Measurements from ENCODE around the gene OR52J3. TPM values are rescaled to one million over a fixed set of nuclear protein-coding genes. Genes with fewer than 3 reads are reported as not detected.

Gene OR52J3
- total RNA-seq, 2 experiments from 2014 or later: not detected

DNA sequence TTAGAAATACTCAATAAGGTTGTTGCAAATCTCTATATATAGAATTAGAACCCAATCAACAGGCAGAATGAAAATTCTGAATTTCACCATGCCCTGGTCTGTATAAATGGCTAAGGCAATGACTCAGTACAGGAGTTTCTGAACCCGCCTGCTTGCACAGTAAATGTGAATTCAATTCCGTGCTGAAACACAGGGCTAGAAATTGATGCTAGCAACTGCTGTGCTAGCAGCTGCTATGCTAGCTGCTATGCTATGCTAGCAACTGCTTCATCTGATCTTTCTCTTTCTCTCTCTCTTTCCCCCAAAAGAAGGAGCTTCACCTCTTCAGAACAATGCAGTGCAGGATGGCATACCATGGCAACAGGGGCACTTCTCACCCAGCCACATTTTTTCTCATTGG is 9.7 kb upstream of the OR52J3 start:
- intact Hi-C loops (cut with DNase I, micrococcal nuclease): no loop called here
- Mint-ChIP-seq H3K4me3 (no peak overlapping the region), H3K27me3 (no peaks in the 10 kb centered on the region), H3K4me1 (ENCODE audit: low read depth) (no peaks in the 10 kb centered on the region), H3K27ac (no peak overlapping the region), H3K36me3 (ENCODE audit: low read depth) (no peaks in the 10 kb centered on the region), H3K9me3 (no peaks in the 10 kb centered on the region)
- H3K36me3 ChIP-seq (ENCODE audit: insufficient read depth, low read length): no peaks in the 10 kb centered on the region
- no peak overlapping the region for H3K27ac ChIP-seq (ENCODE audit: low read depth in 1 of 2, low read length in 2 of 2)
- no peaks in the 10 kb centered on the region for H3K9me3 ChIP-seq (ENCODE audit: control insufficient read depth in 1 of 2, insufficient read depth in 1 of 2, low read length in 2 of 2)
- H3K27me3 ChIP-seq (ENCODE audit: control insufficient read depth in 1 of 2, insufficient read depth in 2 of 2, low read length in 2 of 2): no peaks in the 10 kb centered on the region
- CTCF ChIA-PET: no interaction called here
- TF ChIP-seq, protein P1, sequence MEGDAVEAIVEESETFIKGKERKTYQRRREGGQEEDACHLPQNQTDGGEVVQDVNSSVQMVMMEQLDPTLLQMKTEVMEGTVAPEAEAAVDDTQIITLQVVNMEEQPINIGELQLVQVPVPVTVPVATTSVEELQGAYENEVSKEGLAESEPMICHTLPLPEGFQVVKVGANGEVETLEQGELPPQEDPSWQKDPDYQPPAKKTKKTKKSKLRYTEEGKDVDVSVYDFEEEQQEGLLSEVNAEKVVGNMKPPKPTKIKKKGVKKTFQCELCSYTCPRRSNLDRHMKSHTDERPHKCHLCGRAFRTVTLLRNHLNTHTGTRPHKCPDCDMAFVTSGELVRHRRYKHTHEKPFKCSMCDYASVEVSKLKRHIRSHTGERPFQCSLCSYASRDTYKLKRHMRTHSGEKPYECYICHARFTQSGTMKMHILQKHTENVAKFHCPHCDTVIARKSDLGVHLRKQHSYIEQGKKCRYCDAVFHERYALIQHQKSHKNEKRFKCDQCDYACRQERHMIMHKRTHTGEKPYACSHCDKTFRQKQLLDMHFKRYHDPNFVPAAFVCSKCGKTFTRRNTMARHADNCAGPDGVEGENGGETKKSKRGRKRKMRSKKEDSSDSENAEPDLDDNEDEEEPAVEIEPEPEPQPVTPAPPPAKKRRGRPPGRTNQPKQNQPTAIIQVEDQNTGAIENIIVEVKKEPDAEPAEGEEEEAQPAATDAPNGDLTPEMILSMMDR (IDR thresholded peaks at IDR 0.05): no peak
- no peak for DNase-seq
- H3K4me1 ChIP-seq (ENCODE audit: insufficient read depth, low read length): no peaks in the 10 kb centered on the region
- ATAC-seq (ENCODE audit: poor library complexity): no peak
- H3K4me3 ChIP-seq (ENCODE audit: low read length): no peak overlapping the region
- POLR2A ChIA-PET: no interaction called here

DNA sequence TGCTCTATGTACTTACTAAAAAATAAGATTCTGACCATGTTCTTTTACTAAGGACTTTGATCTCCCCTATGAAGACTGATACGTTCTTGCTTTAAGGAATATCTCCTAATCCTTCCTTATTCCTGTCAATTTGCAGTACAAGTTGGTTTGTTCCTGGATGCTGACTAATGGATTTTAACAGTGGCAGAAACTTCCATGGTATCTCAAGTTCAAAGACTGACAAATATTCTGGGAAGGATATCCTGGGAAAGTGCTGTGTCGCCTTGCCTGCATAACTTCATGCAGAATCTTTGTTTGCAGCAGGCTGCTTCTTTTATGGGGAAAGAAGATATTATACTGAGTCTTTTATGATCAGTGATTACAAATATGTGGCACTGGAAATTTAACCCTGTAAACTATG is 8.4 kb upstream of the OR52J3 start:
- H3K9me3 ChIP-seq (ENCODE audit: control insufficient read depth in 1 of 2, insufficient read depth in 1 of 2, low read length in 2 of 2): no peaks in the 10 kb centered on the region
- DNase-seq (no peak), ATAC-seq (ENCODE audit: poor library complexity) (no peak)
- TF ChIP-seq, protein P1 (IDR thresholded peaks at IDR 0.05): no peak
- POLR2A ChIA-PET: no interaction called here
- intact Hi-C loops (cut with DNase I, micrococcal nuclease): no loop called here
- Mint-ChIP-seq H3K27me3 (no peaks in the 10 kb centered on the region), H3K4me1 (ENCODE audit: low read depth) (no peaks in the 10 kb centered on the region), H3K4me3 (no peak overlapping the region), H3K36me3 (ENCODE audit: low read depth) (no peaks in the 10 kb centered on the region), H3K9me3 (no peaks in the 10 kb centered on the region), H3K27ac (no peak overlapping the region)
- no peaks in the 10 kb centered on the region for H3K4me1 ChIP-seq (ENCODE audit: insufficient read depth, low read length)
- no peak overlapping the region for H3K4me3 ChIP-seq (ENCODE audit: low read length)
- H3K36me3 ChIP-seq (ENCODE audit: insufficient read depth, low read length): no peaks in the 10 kb centered on the region
- H3K27ac ChIP-seq (ENCODE audit: low read depth in 1 of 2, low read length in 2 of 2): no peak overlapping the region
- CTCF ChIA-PET: no interaction called here
- H3K27me3 ChIP-seq (ENCODE audit: control insufficient read depth in 1 of 2, insufficient read depth in 2 of 2, low read length in 2 of 2): no peaks in the 10 kb centered on the region

DNA sequence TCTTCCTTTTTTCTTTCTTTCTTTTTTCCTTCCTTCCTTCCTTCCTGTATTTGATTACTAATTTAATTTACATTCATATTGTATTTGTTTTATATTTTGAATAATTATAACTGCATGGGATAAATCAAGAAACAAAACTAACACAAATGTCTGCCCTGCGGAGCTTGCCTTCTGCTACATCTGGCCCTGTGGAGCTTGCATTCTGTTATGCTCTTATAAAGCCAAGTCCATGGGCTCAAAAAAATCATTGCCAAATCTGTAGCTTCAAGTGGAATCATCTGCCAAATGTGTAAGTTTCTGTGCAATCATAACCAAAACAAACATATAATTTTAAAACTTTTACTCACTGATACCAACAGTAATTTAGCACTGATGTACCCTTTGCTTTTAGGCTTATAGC is 8.0 kb upstream of the OR52J3 start:
- H3K9me3 Mint-ChIP-seq: no peaks in the 10 kb centered on the region
- no peak overlapping the region for H3K4me3 Mint-ChIP-seq
- no peak overlapping the region for H3K27ac Mint-ChIP-seq
- Histone ChIP-seq H3K4me1 (ENCODE audit: insufficient read depth, low read length) (no peaks in the 10 kb centered on the region), H3K4me3 (ENCODE audit: low read length) (no peak overlapping the region), H3K9me3 (ENCODE audit: control insufficient read depth in 1 of 2, insufficient read depth in 1 of 2, low read length in 2 of 2) (no peaks in the 10 kb centered on the region), H3K36me3 (ENCODE audit: insufficient read depth, low read length) (no peaks in the 10 kb centered on the region), H3K27ac (ENCODE audit: low read depth in 1 of 2, low read length in 2 of 2) (no peak overlapping the region), H3K27me3 (ENCODE audit: control insufficient read depth in 1 of 2, insufficient read depth in 2 of 2, low read length in 2 of 2) (no peaks in the 10 kb centered on the region)
- no peaks in the 10 kb centered on the region for H3K36me3 Mint-ChIP-seq (ENCODE audit: low read depth)
- ATAC-seq (ENCODE audit: poor library complexity): no peak
- ChIA-PET CTCF (no interaction called here), POLR2A (no interaction called here)
- TF ChIP-seq, protein P1 (IDR thresholded peaks at IDR 0.05): no peak
- no peaks in the 10 kb centered on the region for H3K27me3 Mint-ChIP-seq
- no peaks in the 10 kb centered on the region for H3K4me1 Mint-ChIP-seq (ENCODE audit: low read depth)
- intact Hi-C loops (cut with DNase I, micrococcal nuclease): no loop called here
- DNase-seq: no peak

Data from CD4-positive, alpha-beta T cell (primary cell).